ENCODE data around the gene DLG2. TPM values are rescaled to one million over a fixed set of nuclear protein-coding genes. Genes with fewer than 3 reads are reported as not detected.
"Not testable (repeated sequence)": the region's sequence is repeated elsewhere in the genome, so short reads cannot be mapped to it uniquely, and the experiment has no call there.

Gene DLG2
- total and polyA plus RNA-seq, 12 donors, result 1.0 to 14.8 (median 7.4) TPM

DNA sequence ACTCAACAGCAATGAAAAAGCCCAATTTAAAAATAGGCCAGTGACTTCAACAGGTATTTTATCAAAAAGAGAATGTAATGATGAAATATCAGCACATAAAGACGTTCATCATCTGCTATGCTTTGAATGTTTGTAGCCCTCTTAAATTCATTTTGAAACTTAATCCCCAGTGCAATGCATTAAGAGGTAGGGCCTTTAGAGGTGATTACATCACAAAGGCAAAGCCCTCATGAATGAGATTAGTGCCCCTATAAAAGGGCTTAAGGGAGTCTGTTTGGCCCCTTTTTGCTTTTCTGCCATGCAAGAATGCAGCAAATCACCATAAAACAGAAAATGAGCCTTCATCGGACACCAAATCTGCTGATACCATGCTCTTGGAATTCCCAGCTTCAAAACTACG lies 637.0 kb downstream of the DLG2 start:
- Histone ChIP-seq H3K27ac (no peak overlapping the region), H3K27me3 (no peaks in the 10 kb centered on the region), H3K4me3 (no peak overlapping the region), H3K36me3 (no peaks in the 10 kb centered on the region), H3K9me3 (peaks cover 0 to 56% (median 0%) of the 10 kb centered on the region in 11 donors), H3K4me1 (no peaks in the 10 kb centered on the region)
- no peak for DNase-seq
- WGBS, 2 donors, result 65 to 73% methylated on average over 3 of the region's 3 CpGs
- TF ChIP-seq, protein P1, sequence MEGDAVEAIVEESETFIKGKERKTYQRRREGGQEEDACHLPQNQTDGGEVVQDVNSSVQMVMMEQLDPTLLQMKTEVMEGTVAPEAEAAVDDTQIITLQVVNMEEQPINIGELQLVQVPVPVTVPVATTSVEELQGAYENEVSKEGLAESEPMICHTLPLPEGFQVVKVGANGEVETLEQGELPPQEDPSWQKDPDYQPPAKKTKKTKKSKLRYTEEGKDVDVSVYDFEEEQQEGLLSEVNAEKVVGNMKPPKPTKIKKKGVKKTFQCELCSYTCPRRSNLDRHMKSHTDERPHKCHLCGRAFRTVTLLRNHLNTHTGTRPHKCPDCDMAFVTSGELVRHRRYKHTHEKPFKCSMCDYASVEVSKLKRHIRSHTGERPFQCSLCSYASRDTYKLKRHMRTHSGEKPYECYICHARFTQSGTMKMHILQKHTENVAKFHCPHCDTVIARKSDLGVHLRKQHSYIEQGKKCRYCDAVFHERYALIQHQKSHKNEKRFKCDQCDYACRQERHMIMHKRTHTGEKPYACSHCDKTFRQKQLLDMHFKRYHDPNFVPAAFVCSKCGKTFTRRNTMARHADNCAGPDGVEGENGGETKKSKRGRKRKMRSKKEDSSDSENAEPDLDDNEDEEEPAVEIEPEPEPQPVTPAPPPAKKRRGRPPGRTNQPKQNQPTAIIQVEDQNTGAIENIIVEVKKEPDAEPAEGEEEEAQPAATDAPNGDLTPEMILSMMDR (IDR thresholded peaks at IDR 0.05), result no peak
- no peak for ATAC-seq
- intact Hi-C loops (cut with DNase I), result no loop called here

DNA sequence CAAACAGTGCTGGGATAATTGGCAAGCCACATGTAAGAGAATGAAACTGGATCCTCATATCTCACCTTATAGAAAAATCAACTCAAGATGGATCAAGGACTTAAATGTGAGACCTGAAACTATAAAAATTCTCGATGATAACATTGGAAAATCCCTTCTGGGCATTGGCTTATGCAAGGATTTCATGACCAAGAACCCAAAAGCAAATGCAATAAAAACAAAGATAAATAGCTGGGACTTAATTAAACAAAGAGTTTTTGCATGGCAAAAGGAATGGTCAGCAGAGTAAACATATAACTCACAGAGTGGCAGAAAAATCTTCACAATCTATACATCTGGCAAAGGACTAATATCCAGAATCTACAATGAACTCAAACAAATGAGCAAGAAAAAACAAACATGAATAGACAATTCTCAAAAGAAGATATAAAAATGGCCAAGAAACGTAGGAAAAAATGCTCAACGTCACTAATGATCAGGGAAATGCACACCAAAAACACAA lies 639.4 kb downstream of the DLG2 start:
- H3K4me3 ChIP-seq; H3K27ac ChIP-seq; H3K36me3 ChIP-seq; DNase-seq; ATAC-seq; H3K27me3 ChIP-seq; intact Hi-C loops (cut with DNase I); H3K4me1 ChIP-seq: not testable (repeated sequence)
- 67 to 69% methylated on average over 3 of the region's 3 CpGs for WGBS, 2 donors
- peaks cover 0 to 66% (median 0%) of the 10 kb centered on the region in 11 donors for H3K9me3 ChIP-seq

DNA sequence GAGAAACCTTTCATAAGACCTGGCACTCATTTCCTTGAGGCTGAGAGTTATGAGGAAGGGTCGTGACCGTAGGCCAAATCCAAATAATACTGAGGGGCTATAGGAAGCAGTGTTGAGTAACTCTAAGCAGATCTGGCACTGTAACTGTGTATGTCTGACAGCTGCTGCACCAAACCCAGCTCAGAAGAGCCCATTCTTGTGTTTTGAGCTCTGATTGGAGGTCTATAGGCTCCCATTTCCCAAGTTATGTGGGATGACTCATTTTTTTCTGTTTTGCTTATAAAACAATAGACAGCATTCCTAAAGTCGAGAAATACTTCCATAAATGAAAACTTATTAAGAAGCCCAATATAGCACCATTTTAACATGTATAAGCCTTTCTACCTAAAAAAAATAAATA lies 645.8 kb downstream of the DLG2 start:
- TF ChIP-seq, protein P1 (IDR thresholded peaks at IDR 0.05), result no peak
- no peak overlapping the region for H3K4me3 ChIP-seq
- intact Hi-C loops (cut with DNase I), result no loop called here
- ATAC-seq, result no peak
- H3K27ac ChIP-seq, result no peak overlapping the region
- peaks cover 0 to 39% (median 0%) of the 10 kb centered on the region in 11 donors for H3K9me3 ChIP-seq
- H3K27me3 ChIP-seq, result no peaks in the 10 kb centered on the region
- H3K4me1 ChIP-seq, result no peaks in the 10 kb centered on the region
- DNase-seq, result no peak
- WGBS, 2 donors, result 75 to 87% methylated on average over 3 of the region's 3 CpGs
- no peaks in the 10 kb centered on the region for H3K36me3 ChIP-seq

DNA sequence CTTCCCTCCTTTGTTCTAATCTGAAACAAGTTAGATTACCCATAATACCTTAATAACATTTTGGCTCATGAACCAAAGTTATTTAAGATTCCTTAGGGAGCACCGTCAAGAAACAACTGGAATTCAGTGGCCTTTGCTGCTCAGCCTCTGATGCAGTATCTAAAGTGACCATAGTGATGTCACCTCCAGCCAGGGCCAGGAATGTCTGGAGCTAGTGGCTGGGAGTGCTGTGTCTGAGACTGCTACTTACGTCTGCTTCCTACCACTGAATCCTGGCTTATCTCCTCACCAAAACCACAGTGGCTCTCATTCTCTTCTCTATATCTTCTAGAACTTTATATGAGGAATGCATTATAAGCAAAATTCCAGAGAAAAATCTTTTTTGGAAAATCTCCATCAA lies 658.0 kb downstream of the DLG2 start:
- Histone ChIP-seq H3K9me3 (peaks cover 0 to 6% (median 0%) of the 10 kb centered on the region in 11 donors), H3K4me3 (no peak overlapping the region), H3K27ac (no peak overlapping the region), H3K36me3 (no peaks in the 10 kb centered on the region), H3K4me1 (no peaks in the 10 kb centered on the region), H3K27me3 (no peaks in the 10 kb centered on the region)
- ATAC-seq (peak in 4 of 8 donors; percentile 70 to 94 (median 80)), DNase-seq (peak in 1 of 2 donors; percentile 10)
- WGBS, 2 donors, result 22 to 24% methylated on average over 2 of the region's 2 CpGs
- intact Hi-C loops (cut with DNase I), result no loop called here
- TF ChIP-seq, protein P1 (IDR thresholded peaks at IDR 0.05), result no peak

DNA sequence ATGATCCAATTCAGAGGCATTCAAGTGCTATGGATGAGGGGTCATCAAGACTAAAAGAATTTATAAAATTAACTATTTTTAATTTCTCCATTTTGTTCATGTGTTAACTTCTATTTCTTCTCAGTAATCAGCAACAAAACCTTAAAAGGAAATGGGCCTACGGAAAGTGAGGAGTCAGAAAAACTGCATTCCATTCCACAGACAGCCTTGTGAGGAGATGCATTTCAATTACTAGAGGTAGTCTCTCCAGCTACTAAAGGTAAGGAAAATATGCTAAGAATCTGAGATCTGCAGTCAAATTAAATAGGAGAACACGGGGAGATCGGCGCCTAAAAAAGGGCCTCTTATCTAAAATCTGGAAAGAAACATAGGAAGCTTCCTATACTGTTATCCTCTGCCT lies 661.7 kb downstream of the DLG2 start:
- no peak for ATAC-seq

More for the DNA sequence above, 661.7 kb downstream of the DLG2 start:
- no peak overlapping the region for H3K27ac ChIP-seq
- H3K4me1 ChIP-seq, result no peaks in the 10 kb centered on the region
- WGBS, 2 donors, result 67 to 69% methylated on average over 4 of the region's 4 CpGs
- no peaks in the 10 kb centered on the region for H3K27me3 ChIP-seq
- intact Hi-C loops (cut with DNase I), result no loop called here
- DNase-seq, result no peak
- TF ChIP-seq, protein P1 (IDR thresholded peaks at IDR 0.05), result no peak
- H3K4me3 ChIP-seq, result no peak overlapping the region
- peaks cover 0 to 6% (median 0%) of the 10 kb centered on the region in 11 donors for H3K9me3 ChIP-seq
- H3K36me3 ChIP-seq, result no peaks in the 10 kb centered on the region

Data from heart right ventricle (tissue), 16 donors.